Activated T-cell treated with anti-CD3 and anti-CD28 coated beads for 4 hours (primary cell): Measurements from ENCODE around the gene TSKU.
A peak's percentile ranks its signal among the peaks of the same experiment; 100 is the strongest.
"Not testable (repeated sequence)": the region's sequence is repeated elsewhere in the genome, so short reads cannot be mapped to it uniquely, and the experiment has no call there.

Experiments
- DNase-seq: peaks from one replicate; pipeline ENCODE4 v3.0.0-alpha.2; 2020

The TSKU gene

GRCh38 chr11:76803023-76803422 lies 19.9 kb downstream of the TSKU start:
- DNase-seq, result no peak

- DNase-seq, result peak; percentile 39
These were observed 20.9 kb downstream of the TSKU start for GRCh38 chr11:76803811-76804600.

GRCh38 chr11:76805206-76805913 lies 22.2 kb downstream of the TSKU start:
- DNase-seq, result no peak

- no peak for DNase-seq
These were observed 23.0 kb downstream of the TSKU start for GRCh38 chr11:76806131-76806530.

GRCh38 chr11:76806608-76807205 lies 23.6 kb downstream of the TSKU start:
- no peak for DNase-seq

GRCh38 chr11:76807206-76807875 lies 24.2 kb downstream of the TSKU start:
- peak; percentile 56 for DNase-seq

- DNase-seq, result no peak
These were observed 25.0 kb downstream of the TSKU start for GRCh38 chr11:76808171-76808570.

- DNase-seq, result no peak
These were observed 25.8 kb downstream of the TSKU start for GRCh38 chr11:76808996-76809395.

- no peak for DNase-seq
These were observed 27.1 kb downstream of the TSKU start for GRCh38 chr11:76810151-76810853.

- no peak for DNase-seq
These were observed 28.1 kb downstream of the TSKU start for GRCh38 chr11:76811259-76811658.

- DNase-seq, result no peak
These were observed 31.3 kb downstream of the TSKU start for GRCh38 chr11:76814414-76814813.

- not testable (repeated sequence) for DNase-seq
These were observed 32.5 kb downstream of the TSKU start for GRCh38 chr11:76815678-76816077.

GRCh38 chr11:76820184-76820566 lies 37.0 kb downstream of the TSKU start:
- no peak for DNase-seq

- DNase-seq, result not testable (repeated sequence)
These were observed 38.2 kb downstream of the TSKU start for GRCh38 chr11:76821396-76821795.

GRCh38 chr11:76822406-76822805 lies 39.2 kb downstream of the TSKU start:
- DNase-seq, result no peak

GRCh38 chr11:76823481-76824028 lies 40.4 kb downstream of the TSKU start:
- no peak for DNase-seq

GRCh38 chr11:76824083-76824939 lies 41.2 kb downstream of the TSKU start:
- DNase-seq, result no peak

GRCh38 chr11:76824980-76825725 lies 42.0 kb downstream of the TSKU start:
- no peak for DNase-seq

GRCh38 chr11:76825726-76826396 lies 42.7 kb downstream of the TSKU start:
- DNase-seq, result no peak

GRCh38 chr11:76826508-76826907 lies 43.4 kb downstream of the TSKU start:
- DNase-seq, result not testable (repeated sequence)
